ENCODE data around the gene PAK6. TPM values are rescaled to one million over a fixed set of nuclear protein-coding genes. Genes with fewer than 3 reads are reported as not detected.
A peak's percentile ranks its signal among the peaks of the same experiment; 100 is the strongest.

Gene PAK6
- total RNA-seq, 1 donor from 2014 or later: 0.40 TPM

GRCh38 chr15:40279437-40280141 lies 40.7 kb downstream of the PAK6 start:
- CTCF ChIA-PET: interaction anchor here (0.5 to 11.8 kb wide), 46 partner anchors 8 to 596 kb away, joined by 3 to 228 read pairs (median 4); partner anchors contain the start of genes EIF2AK4, INAFM2, PAK6 and PLCB2
- H3K27me3 Mint-ChIP-seq: peaks cover 5% of the 10 kb centered on the region
- ATAC-seq (ENCODE audit: low read depth): peak; percentile 23
- intact Hi-C loops (cut with micrococcal nuclease): loop anchor here (1.0 kb wide), 4 partner anchors 31 to 143 kb away; partner anchors contain the start of gene INAFM2
- peak; percentile 93 for TF ChIP-seq CTCF (IDR thresholded peaks at IDR 0.05)
- H3K4me1 Mint-ChIP-seq: peaks cover 29% of the 10 kb centered on the region
- POLR2A ChIA-PET: interaction anchor here (0.6 to 1.6 kb wide), 9 partner anchors 29 to 142 kb away, joined by 3 to 7 read pairs (median 4); partner anchors contain the start of genes INAFM2, PAK6 and PLCB2
- peak overlapping the region; percentile 4 for H3K4me3 Mint-ChIP-seq
- peak; percentile 69 for DNase-seq
- H3K36me3 Mint-ChIP-seq (ENCODE audit: low read depth): no peaks in the 10 kb centered on the region
- no peak overlapping the region for H3K27ac Mint-ChIP-seq
- H3K9me3 Mint-ChIP-seq: no peaks in the 10 kb centered on the region

- ChIA-PET CTCF (interaction anchor here (0.7 to 4.6 kb wide), 9 partner anchors 11 to 235 kb away, joined by 3 to 187 read pairs (median 11); partner anchors contain the start of gene PLCB2), POLR2A (interaction anchor here (1.1 to 1.6 kb wide), 2 partner anchors 28 to 43 kb away, joined by 3 to 4 read pairs; partner anchors contain the start of genes INAFM2 and PLCB2)
- DNase-seq: no peak
- no peaks in the 10 kb centered on the region for H3K9me3 Mint-ChIP-seq
- no peak for ATAC-seq (ENCODE audit: low read depth)
- H3K36me3 Mint-ChIP-seq (ENCODE audit: low read depth): no peaks in the 10 kb centered on the region
- H3K27ac Mint-ChIP-seq: no peak overlapping the region
- intact Hi-C loops (cut with micrococcal nuclease): no loop called here
- H3K4me3 Mint-ChIP-seq: no peak overlapping the region
- H3K27me3 Mint-ChIP-seq: peaks cover 5% of the 10 kb centered on the region
- TF ChIP-seq CTCF (IDR thresholded peaks at IDR 0.05): no peak
- peaks cover 26% of the 10 kb centered on the region for H3K4me1 Mint-ChIP-seq
Observed at GRCh38 chr15:40280260-40281056, 41.6 kb downstream of the PAK6 start.

- intact Hi-C loops (cut with micrococcal nuclease): no loop called here
- TF ChIP-seq CTCF (IDR thresholded peaks at IDR 0.05): no peak
- CTCF ChIA-PET: interaction anchor here (0.7 to 4.6 kb wide), 9 partner anchors 12 to 141 kb away, joined by 3 to 187 read pairs (median 13); partner anchors contain the start of gene PLCB2
- H3K27me3 Mint-ChIP-seq: peaks cover 5% of the 10 kb centered on the region
- peaks cover 26% of the 10 kb centered on the region for H3K4me1 Mint-ChIP-seq
- no peaks in the 10 kb centered on the region for H3K36me3 Mint-ChIP-seq (ENCODE audit: low read depth)
- H3K4me3 Mint-ChIP-seq: peak overlapping the region; percentile 38
- H3K27ac Mint-ChIP-seq: peak overlapping the region; percentile 53
- POLR2A ChIA-PET: interaction anchor here (1.1 to 2.0 kb wide), 2 partner anchors 27 kb away, joined by 3 to 14 read pairs; partner anchors contain the start of gene PLCB2
- ATAC-seq (ENCODE audit: low read depth) (no peak), DNase-seq (no peak)
- no peaks in the 10 kb centered on the region for H3K9me3 Mint-ChIP-seq
Observed at GRCh38 chr15:40281057-40281800, 42.4 kb downstream of the PAK6 start.

GRCh38 chr15:40281801-40282146 lies 42.9 kb downstream of the PAK6 start:
- H3K4me3 Mint-ChIP-seq: no peak overlapping the region
- TF ChIP-seq CTCF (IDR thresholded peaks at IDR 0.05): no peak
- no peak overlapping the region for H3K27ac Mint-ChIP-seq
- ChIA-PET POLR2A (interaction anchor here (2.0 kb wide), 1 partner anchor 26 kb away, joined by 14 read pairs; the partner anchor contains the start of gene PLCB2), CTCF (interaction anchor here (0.7 to 3.0 kb wide), 2 partner anchors 26 to 56 kb away, joined by 4 to 13 read pairs; partner anchors contain the start of gene PLCB2)
- peaks cover 23% of the 10 kb centered on the region for H3K4me1 Mint-ChIP-seq
- intact Hi-C loops (cut with micrococcal nuclease): no loop called here
- DNase-seq (no peak), ATAC-seq (ENCODE audit: low read depth) (no peak)
- peaks cover 5% of the 10 kb centered on the region for H3K27me3 Mint-ChIP-seq
- H3K9me3 Mint-ChIP-seq: no peaks in the 10 kb centered on the region
- no peaks in the 10 kb centered on the region for H3K36me3 Mint-ChIP-seq (ENCODE audit: low read depth)

Data from activated B cell treated with CpG ODN at 0.5 μM for 24 hours (primary cell).